HCT116 (cell line): ENCODE data around the gene PLAC8L1.

ENCODE experiments used
- CTCF ChIP-seq, 3 experiments: fragments of 200-600 bp in 1 of 3; sonication (generic) in 1 of 3; IDR thresholded peaks in 2 of 3; conservative IDR thresholded peaks in 1 of 3; 2 replicates each; pipeline ENCODE4 v1.5.1; 2012 to 2017; ENCODE audit warnings: low read depth in 2 of 3, low read length in 2 of 3, antibody characterized with exemption in 1 of 3, borderline replicate concordance in 1 of 3, control low read depth in 1 of 3, mild to moderate bottlenecking in 1 of 3, mixed read lengths in 1 of 3, mixed run types in 1 of 3, moderate library complexity in 1 of 3; ENCODE audit not compliant: insufficient read depth in 1 of 3
- EGR1 ChIP-seq: IDR thresholded peaks from 2 replicates; pipeline ENCODE4 v1.6.1; 2012; ENCODE audit warnings: low read depth
- EZH2 ChIP-seq: fragments of 200-600 bp; sonication (generic); IDR thresholded peaks from 2 replicates; pipeline ENCODE4 v1.6.1; 2017; ENCODE audit warnings: antibody characterized with exemption, mixed run types
- EZH2phosphoT487 ChIP-seq: fragments of 200-600 bp; IDR thresholded peaks from 2 replicates; pipeline ENCODE4 v1.6.1; 2018; ENCODE audit warnings: antibody characterized with exemption, borderline replicate concordance
- MAX ChIP-seq: IDR thresholded peaks from 2 replicates; pipeline ENCODE4 v1.6.1; 2012
- POLR2A ChIP-seq: IDR thresholded peaks from 2 replicates; pipeline ENCODE4 v1.7.0; 2011; ENCODE audit warnings: borderline replicate concordance; ENCODE audit not compliant: insufficient read depth, insufficient read length; ENCODE audit errors: extremely low read depth
- POLR2AphosphoS5 ChIP-seq: IDR thresholded peaks from 2 replicates; pipeline ENCODE4 v1.6.1; 2011; ENCODE audit warnings: mild to moderate bottlenecking, low read depth, low read length, moderate library complexity
- SP1 ChIP-seq: IDR thresholded peaks from 2 replicates; pipeline ENCODE4 v1.6.1; 2012; ENCODE audit warnings: low read depth

- no peak for TF ChIP-seq CTCF (IDR thresholded peaks at IDR 0.05 in 2 of 3, conservative IDR thresholded peaks at IDR 0.05 in 1 of 3; ENCODE audit: borderline replicate concordance in 1 of 3, insufficient read depth in 1 of 3, low read depth in 2 of 3, low read length in 2 of 3)
- TF ChIP-seq POLR2A = no peak
- no peak for TF ChIP-seq EZH2phosphoT487
- no peak for TF ChIP-seq POLR2AphosphoS5
- TF ChIP-seq EZH2 = no peak
- TF ChIP-seq MAX = no peak
- TF ChIP-seq SP1 = no peak
- TF ChIP-seq EGR1 = no peak
Observed at GRCh38 chr5:146082798-146083197, 22.6 kb downstream of the PLAC8L1 start.
